Measurements from ENCODE around the gene SAMM50.

The SAMM50 gene

DNA sequence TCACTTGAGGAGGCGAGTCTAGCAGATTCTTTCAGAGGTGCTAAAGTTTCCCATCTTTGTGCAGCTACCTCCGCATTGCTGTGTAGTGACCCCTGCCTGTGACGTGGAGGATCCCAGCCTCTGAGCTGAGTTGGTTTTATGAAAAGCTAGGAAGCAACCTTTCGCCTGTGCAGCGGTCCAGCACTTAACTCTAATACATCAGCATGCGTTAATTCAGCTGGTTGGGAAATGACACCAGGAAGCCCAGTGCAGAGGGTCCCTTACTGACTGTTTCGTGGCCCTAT, 8.9 kb upstream of the SAMM50 start:
- DNase-seq = no peak

GRCh38 chr22:43948836-43949406, 6.3 kb upstream of the SAMM50 start:
- DNase-seq = no peak

- no peak for DNase-seq
These were observed 3.9 kb upstream of the SAMM50 start for GRCh38 chr22:43951391-43951790.

- no peak for DNase-seq
These were observed 3.3 kb upstream of the SAMM50 start for GRCh38 chr22:43951966-43952365.

GRCh38 chr22:43953988-43954785, 1.1 kb upstream of the SAMM50 start:
- no peak for DNase-seq

GRCh38 chr22:43955883-43956782, 891 bp downstream of the SAMM50 start:
- peak; percentile 17 for DNase-seq

- DNase-seq = no peak
These were observed 1.7 kb downstream of the SAMM50 start for GRCh38 chr22:43956805-43957463.

GRCh38 chr22:43957871-43958270, 2.6 kb downstream of the SAMM50 start:
- DNase-seq = no peak

DNA sequence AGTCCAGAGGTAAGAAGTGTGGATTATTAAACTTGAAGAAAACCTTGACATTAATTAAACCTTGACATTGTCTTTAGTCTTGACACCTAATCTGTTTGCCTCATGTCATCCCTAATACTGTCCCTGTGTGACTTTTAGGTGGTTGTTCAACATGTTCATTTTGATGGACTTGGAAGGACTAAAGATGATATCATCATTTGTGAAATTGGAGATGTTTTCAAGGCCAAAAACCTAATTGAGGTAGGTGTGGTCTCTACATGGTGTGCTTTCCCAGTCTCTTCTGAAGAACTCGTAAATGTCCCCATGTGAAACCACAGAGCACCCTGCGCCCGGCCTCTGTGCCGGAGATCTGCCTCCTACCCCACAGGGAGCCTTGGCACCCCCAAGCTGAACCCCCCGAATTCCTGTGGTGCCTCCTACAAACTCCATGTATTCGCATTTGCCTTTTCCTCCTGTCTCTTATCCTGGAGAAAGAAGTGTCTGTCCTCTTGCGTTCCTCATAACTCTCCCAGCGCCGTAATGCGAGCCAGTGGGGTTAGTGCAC, 9.1 kb downstream of the SAMM50 start:
- DNase-seq = no peak

GRCh38 chr22:43967069-43967468, 11.8 kb downstream of the SAMM50 start:
- no peak for DNase-seq

DNA sequence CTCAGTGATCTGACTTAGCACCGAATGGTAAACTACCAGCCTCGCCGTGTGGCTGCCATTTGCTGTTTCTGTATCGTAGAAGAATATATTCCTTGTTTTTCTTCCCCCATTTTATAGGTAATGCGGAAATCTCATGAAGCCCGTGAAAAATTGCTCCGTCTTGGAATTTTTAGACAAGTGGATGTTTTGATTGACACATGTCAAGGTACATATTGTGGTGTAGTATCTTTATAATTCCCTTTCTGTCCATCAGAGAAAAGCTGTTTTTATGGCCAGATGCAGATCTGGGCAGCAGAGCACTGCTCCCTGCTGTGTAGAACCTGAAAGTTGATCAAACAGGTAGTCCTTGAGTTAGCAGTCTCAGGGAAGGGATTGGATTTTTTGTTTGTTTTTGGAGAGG, 13.4 kb downstream of the SAMM50 start:
- no peak for DNase-seq

GRCh38 chr22:43969021-43969878, 14.0 kb downstream of the SAMM50 start:
- no peak for DNase-seq

DNA sequence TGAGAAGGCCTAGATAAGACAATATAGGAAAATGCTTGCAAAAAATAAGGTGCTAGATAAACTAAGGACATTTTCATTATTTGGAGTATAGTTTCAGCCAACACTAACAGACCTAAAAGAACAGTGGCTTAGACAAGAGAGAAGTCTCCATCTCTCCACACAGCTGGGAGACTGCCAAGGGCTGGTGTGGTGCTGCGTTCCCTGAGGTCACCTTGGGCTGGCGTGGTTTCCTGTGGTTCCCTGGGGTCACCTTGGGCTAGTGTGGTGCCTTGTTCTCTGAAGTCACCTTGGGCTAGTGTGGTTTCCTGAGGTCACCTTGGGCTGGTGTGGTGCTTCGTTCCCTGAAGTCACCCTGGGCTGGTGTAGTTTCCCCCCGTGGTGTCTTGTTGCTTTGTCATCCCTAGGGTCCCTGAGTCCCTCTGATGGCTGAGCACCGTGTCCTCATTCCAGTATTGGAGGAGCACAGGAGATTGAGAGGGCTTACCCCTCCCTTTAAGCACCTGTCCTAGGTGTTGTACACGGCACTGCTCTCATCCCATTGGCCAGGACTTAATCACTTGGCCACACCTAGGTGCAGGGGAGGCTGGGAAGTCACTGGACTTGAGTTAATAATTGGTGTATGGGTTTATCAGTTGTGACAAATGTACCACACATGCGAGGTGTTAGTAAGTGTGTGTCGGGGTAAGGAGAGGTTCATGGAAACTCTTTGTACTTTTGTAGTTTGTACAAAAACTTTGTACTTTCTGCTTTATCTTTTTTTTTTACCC, 14.9 kb downstream of the SAMM50 start:
- no peak for DNase-seq

DNA sequence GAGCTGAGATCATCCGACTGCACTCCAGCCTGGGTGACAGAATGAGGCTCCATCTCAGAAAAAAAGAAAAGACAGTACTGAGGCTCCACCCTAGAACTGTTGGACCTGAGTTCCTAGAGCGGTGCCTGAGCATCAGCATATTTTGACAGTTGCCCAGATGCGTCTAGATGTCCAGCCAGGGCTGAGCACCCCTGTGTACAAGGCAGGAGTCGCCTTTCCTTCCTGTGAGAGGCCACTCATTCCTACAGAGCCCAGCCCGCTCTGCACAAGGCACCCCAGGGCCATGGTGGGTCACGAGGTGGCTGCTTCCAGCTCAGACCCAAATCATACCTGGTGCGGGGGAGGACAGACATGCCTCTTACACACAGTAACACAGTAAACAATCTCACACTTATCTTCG, 15.9 kb downstream of the SAMM50 start:
- DNase-seq = no peak

DNA sequence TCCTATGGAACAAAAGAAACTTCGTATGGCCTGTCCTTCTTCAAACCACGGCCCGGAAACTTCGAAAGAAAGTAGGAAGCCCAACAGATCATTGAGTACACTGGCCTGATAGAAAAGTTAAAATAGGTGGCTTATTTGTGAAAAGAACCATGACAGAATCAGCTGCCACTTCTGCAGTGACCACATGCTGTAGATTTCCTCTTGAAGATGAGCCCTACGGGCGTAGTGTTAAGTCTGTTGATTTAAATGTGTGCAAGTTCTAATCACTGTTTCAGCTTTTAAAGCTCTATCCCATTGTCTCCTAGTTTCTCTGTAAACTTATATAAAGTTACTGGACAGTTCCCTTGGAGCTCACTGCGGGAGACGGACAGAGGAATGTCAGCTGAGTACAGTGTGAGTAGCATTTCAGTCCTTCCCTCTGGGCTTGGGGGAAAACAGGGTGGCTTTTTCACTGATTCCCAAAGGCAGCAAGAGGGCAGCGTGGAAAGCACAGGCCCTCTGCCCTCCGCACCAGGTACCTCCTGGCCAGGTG, 17.8 kb downstream of the SAMM50 start:
- DNase-seq = no peak

DNA sequence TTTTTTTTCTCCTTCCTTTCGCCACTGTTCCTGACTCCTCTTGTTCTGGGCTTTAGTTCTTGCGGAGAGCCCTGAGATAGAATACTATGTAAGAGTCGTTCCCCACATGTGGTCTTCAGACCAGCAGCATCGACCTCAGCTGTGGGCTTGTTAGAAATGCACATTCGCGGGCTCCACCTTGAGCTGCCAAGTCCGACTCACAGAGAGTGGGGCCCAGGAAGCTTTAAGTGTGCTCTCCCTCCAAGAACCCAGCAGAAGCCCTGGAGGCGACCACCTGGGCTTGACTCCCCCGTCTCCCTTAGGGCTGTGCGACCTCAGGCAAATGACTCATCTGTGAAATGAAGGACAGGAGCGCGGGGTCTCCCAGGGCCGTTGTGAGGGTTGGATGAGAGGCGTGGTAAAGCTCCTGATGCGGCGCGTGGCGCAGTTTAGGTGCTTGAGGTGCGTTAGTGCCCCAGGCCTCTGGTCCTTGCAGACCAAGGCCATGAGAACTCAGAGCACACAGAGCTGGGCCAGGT, 18.8 kb downstream of the SAMM50 start:
- DNase-seq = no peak

DNA sequence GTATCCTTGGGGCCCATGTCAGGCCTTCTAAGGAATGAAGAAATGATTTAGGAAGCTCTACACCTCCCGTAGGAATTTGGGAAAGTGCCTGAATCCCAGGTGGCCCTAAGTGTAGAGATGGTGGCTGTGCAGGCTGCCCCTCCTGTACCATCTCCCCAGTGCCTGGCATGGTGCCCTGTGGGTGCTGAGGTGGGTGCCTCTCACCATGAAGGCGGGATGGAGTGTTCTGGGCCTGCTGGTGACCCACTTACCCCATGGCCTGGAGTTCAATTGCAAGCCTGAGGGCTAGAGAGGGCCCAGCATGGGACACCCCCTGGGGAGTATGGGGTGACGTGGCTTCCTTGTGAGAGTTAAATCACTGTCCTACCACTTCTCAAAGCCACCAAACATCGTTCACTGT, 19.8 kb downstream of the SAMM50 start:
- DNase-seq = no peak

- no peak for DNase-seq
These were observed 21.9 kb downstream of the SAMM50 start for GRCh38 chr22:43976861-43977795.

DNA sequence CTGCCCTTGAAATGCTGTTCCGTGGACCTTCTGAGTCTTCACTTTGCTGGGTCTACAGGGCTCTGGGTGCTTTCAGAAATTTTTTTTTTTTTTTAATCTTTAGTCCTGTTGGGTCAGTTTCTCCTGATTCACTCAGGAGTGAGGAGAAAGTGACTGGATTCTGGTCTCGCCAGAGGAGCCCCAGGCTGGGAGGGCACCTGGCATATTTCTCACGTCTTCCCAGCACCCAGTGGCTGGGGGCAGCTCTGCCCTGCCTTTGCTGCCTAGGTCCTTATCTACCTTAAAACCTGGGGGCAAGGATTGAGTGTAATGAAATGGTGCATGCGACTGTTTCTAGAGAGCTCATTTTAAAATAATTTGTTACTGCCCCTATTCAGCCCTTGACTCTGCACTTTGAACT, 23.3 kb downstream of the SAMM50 start:
- DNase-seq = no peak

DNA sequence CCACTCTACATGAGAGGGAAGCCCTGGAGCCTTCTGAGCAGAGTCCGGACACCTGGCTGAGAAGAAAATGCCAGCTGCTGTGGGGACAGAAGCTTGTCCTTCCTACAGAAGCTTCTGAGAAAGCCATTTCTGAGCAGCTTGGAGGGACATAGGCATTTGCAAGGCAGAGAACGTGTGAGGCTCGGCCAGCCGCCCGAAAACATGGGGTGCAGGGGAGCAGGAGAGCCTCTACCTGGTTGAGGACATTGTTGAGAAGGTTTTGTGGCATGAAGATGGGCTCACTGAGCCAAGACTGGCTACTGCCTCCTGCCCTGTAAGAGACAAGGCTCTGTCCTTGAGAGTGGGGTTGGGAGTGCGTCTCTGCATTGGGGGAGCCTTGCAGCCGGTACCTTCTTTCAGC, 25.3 kb downstream of the SAMM50 start:
- no peak for DNase-seq

Measured in CD4-positive, alpha-beta T cell treated with Interleukin-10 for 1 hour (primary cell).